HL-60 (cell line): ENCODE measurements around the gene BCHE.

ENCODE experiments used
- GABPA ChIP-seq: IDR thresholded peaks from 2 replicates; pipeline ENCODE4 v1.6.1; 2012; ENCODE audit warnings: low read depth
- POLR2AphosphoS5 ChIP-seq: IDR thresholded peaks from 2 replicates; pipeline ENCODE4 v1.6.1; 2012; ENCODE audit warnings: low read depth
- TF ChIP-seq, protein P1 (sequence below): IDR thresholded peaks from one replicate; pipeline ENCODE4 v1.5.1; 2011; ENCODE audit warnings: low read length, control low read depth, inconsistent platforms; ENCODE audit not compliant: insufficient read depth
- TF ChIP-seq, protein P2 (sequence below): IDR thresholded peaks from 2 replicates; pipeline ENCODE4 v1.6.1; 2012; ENCODE audit warnings: low read depth; ENCODE audit not compliant: insufficient replicate concordance

DNA sequence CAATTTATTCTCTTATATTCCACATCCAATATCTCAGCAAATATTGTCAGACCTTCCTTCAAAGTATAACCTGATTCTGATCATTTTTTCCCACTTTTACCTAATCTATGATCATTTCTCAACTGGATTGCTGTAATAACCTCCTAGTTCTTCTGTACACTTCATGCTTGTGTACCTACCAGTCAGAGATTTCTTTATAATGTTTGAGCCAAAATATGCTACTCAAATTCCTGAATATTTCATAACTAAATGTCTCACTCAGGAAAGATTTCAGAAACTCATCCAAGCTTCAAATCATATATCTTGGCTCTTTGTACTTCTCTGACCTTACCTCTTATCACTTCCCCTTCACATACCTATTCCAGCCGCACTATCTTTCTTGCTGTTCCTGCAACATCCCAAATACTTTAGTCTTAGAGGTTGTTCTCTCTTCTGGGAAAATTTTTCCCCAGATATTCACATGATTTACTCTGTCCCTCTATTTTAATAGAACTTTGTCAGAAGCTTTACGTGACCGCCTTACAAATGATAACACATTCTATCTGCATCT lies 20.0 kb downstream of the BCHE start:
- TF ChIP-seq, protein P1, sequence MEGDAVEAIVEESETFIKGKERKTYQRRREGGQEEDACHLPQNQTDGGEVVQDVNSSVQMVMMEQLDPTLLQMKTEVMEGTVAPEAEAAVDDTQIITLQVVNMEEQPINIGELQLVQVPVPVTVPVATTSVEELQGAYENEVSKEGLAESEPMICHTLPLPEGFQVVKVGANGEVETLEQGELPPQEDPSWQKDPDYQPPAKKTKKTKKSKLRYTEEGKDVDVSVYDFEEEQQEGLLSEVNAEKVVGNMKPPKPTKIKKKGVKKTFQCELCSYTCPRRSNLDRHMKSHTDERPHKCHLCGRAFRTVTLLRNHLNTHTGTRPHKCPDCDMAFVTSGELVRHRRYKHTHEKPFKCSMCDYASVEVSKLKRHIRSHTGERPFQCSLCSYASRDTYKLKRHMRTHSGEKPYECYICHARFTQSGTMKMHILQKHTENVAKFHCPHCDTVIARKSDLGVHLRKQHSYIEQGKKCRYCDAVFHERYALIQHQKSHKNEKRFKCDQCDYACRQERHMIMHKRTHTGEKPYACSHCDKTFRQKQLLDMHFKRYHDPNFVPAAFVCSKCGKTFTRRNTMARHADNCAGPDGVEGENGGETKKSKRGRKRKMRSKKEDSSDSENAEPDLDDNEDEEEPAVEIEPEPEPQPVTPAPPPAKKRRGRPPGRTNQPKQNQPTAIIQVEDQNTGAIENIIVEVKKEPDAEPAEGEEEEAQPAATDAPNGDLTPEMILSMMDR: no peak
- TF ChIP-seq, protein P2, sequence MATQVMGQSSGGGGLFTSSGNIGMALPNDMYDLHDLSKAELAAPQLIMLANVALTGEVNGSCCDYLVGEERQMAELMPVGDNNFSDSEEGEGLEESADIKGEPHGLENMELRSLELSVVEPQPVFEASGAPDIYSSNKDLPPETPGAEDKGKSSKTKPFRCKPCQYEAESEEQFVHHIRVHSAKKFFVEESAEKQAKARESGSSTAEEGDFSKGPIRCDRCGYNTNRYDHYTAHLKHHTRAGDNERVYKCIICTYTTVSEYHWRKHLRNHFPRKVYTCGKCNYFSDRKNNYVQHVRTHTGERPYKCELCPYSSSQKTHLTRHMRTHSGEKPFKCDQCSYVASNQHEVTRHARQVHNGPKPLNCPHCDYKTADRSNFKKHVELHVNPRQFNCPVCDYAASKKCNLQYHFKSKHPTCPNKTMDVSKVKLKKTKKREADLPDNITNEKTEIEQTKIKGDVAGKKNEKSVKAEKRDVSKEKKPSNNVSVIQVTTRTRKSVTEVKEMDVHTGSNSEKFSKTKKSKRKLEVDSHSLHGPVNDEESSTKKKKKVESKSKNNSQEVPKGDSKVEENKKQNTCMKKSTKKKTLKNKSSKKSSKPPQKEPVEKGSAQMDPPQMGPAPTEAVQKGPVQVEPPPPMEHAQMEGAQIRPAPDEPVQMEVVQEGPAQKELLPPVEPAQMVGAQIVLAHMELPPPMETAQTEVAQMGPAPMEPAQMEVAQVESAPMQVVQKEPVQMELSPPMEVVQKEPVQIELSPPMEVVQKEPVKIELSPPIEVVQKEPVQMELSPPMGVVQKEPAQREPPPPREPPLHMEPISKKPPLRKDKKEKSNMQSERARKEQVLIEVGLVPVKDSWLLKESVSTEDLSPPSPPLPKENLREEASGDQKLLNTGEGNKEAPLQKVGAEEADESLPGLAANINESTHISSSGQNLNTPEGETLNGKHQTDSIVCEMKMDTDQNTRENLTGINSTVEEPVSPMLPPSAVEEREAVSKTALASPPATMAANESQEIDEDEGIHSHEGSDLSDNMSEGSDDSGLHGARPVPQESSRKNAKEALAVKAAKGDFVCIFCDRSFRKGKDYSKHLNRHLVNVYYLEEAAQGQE: no peak
- TF ChIP-seq GABPA: no peak
- no peak for TF ChIP-seq POLR2AphosphoS5
